SK-N-SH (cell line): ENCODE measurements around the gene DUS3L. TPM values are rescaled to one million over a fixed set of nuclear protein-coding genes. Genes with fewer than 3 reads are reported as not detected.

Source experiments
- CTCF ChIA-PET: fragments of 300-600, 350-600 bp; formaldehyde crosslinking; extraction: SDS; loops from one replicate; lab custom pipeline; 2021; lab: Yijun Ruan, JAX
- POLR2A ChIA-PET: fragments of 350-600 bp; sonication (Branson Sonifier 250); formaldehyde crosslinking; extraction: SDS; loops from one replicate; lab custom pipeline; 2020; ENCODE audit warnings: antibody characterized with exemption, inconsistent platforms; lab: Yijun Ruan, JAX
- DNase-seq: peaks from one replicate; pipeline ENCODE4 v3.0.0; 2012
- H2AFZ ChIP-seq: fragments of 200-600 bp; sonication (generic); 2 replicates; pipeline ENCODE4 v1.8.1; 2016; ENCODE audit warnings: antibody characterized with exemption, mild to moderate bottlenecking, low read depth
- H3F3A ChIP-seq: fragments of 200-600 bp; sonication (generic); replicated peaks from 2 replicates; pipeline ENCODE3; 2016; ENCODE audit warnings: antibody characterized with exemption, mild to moderate bottlenecking; ENCODE audit not compliant: insufficient read depth
- H3K27ac ChIP-seq, 2 experiments: fragments of 200-500 bp in 1 of 2; fragments of 200-600 bp in 1 of 2; sonication (Bioruptor generic) in 1 of 2; sonication (generic), shearing (Covaris generic) in 1 of 2; 2 replicates each; pipeline versions ENCODE4 v1.5.1 to v1.6.1; 2014 to 2016; ENCODE audit warnings: low read depth in 2 of 2, inconsistent platforms in 1 of 2, low read length in 1 of 2, mild to moderate bottlenecking in 1 of 2, mixed read lengths in 1 of 2
- H3K27me3 ChIP-seq: fragments of 200-600 bp; sonication (generic), shearing (Covaris generic); 2 replicates; pipeline ENCODE4 v1.6.1; 2016; ENCODE audit warnings: mixed run types; ENCODE audit not compliant: insufficient read depth
- H3K36me3 ChIP-seq, 2 experiments: fragments of 200-500 bp in 1 of 2; fragments of 200-600 bp in 1 of 2; sonication (Bioruptor generic) in 1 of 2; sonication (generic) in 1 of 2; replicated peaks in 1 of 2; 2 replicates each; pipeline versions ENCODE3 to v1.5.1; 2014 to 2016; ENCODE audit warnings: low read length in 1 of 2, mild to moderate bottlenecking in 1 of 2; ENCODE audit not compliant: insufficient read depth in 2 of 2, control insufficient read depth in 1 of 2
- H3K4me1 ChIP-seq, 2 experiments: fragments of 200-500 bp in 1 of 2; fragments of 200-600 bp in 1 of 2; sonication (Bioruptor generic) in 1 of 2; sonication (generic), shearing (Covaris generic) in 1 of 2; 2 replicates each; pipeline versions ENCODE4 v1.5.1 to v1.6.1; 2014 to 2016; ENCODE audit warnings: low read depth in 1 of 2, low read length in 1 of 2, mixed run types in 1 of 2; ENCODE audit not compliant: insufficient read depth in 2 of 2, control insufficient read depth in 1 of 2
- H3K4me2 ChIP-seq: fragments of 200-600 bp; sonication (generic), shearing (Covaris generic); 2 replicates; pipeline ENCODE4 v1.6.1; 2017; ENCODE audit warnings: mixed run types
- H3K4me3 ChIP-seq, 2 experiments: fragments of 200-500 bp in 1 of 2; fragments of 200-600 bp in 1 of 2; sonication (Bioruptor generic) in 1 of 2; sonication (generic), shearing (Covaris generic) in 1 of 2; 2 replicates each; pipeline versions ENCODE4 v1.5.1 to v1.8.1; 2014 to 2016; ENCODE audit warnings: low read depth in 2 of 2, inconsistent platforms in 1 of 2, low read length in 1 of 2, mild to moderate bottlenecking in 1 of 2, mixed read lengths in 1 of 2, moderate library complexity in 1 of 2
- H3K79me2 ChIP-seq: fragments of 200-600 bp; sonication (generic); 2 replicates; pipeline ENCODE4 v1.8.1; 2017; ENCODE audit warnings: mild to moderate bottlenecking; ENCODE audit not compliant: insufficient read depth
- H3K9ac ChIP-seq: fragments of 200-600 bp; sonication (generic); 2 replicates; pipeline ENCODE4 v1.6.1; 2017; ENCODE audit warnings: mixed run types
- H3K9me2 ChIP-seq: fragments of 200-600 bp; sonication (generic); 2 replicates; pipeline ENCODE4 v1.6.1; 2017; ENCODE audit warnings: mixed run types
- H3K9me3 ChIP-seq: fragments of 200-600 bp; sonication (generic); 2 replicates; pipeline ENCODE4 v1.6.1; 2017; ENCODE audit warnings: mixed run types, mild to moderate bottlenecking, moderate library complexity
- H4K20me1 ChIP-seq: fragments of 200-600 bp; sonication (generic); 2 replicates; pipeline ENCODE4 v1.6.1; 2017; ENCODE audit warnings: mild to moderate bottlenecking, mixed run types; ENCODE audit not compliant: insufficient read depth
- EZH2phosphoT487 ChIP-seq: fragments of 200-600 bp; sonication (generic); IDR thresholded peaks from 2 replicates; pipeline ENCODE4 v1.6.1; 2017; ENCODE audit warnings: low read depth, mixed run types, mild to moderate bottlenecking, antibody characterized with exemption, moderate library complexity, borderline replicate concordance
- GABPA ChIP-seq: IDR thresholded peaks from 2 replicates; pipeline ENCODE4 v1.4.0; 2012; ENCODE audit warnings: low read depth, mild to moderate bottlenecking
- GATA2 ChIP-seq: sonication (generic); formaldehyde crosslinking; IDR thresholded peaks from 2 replicates; pipeline ENCODE4 v1.5.0; 2020; ENCODE audit warnings: mild to moderate bottlenecking, missing genetic modification reagents
- IRF3 ChIP-seq: fragments of 150-350 bp; IDR thresholded peaks from 2 replicates; pipeline ENCODE4 v1.6.1; 2016; ENCODE audit warnings: mild to moderate bottlenecking, low read depth, low read length
- JUND ChIP-seq: IDR thresholded peaks from 2 replicates; pipeline ENCODE4 v1.4.0; 2012
- MEF2A ChIP-seq: IDR thresholded peaks from 2 replicates; pipeline ENCODE4 v1.4.0; 2012; ENCODE audit warnings: low read depth, borderline replicate concordance
- PBX3 ChIP-seq: IDR thresholded peaks from 2 replicates; pipeline ENCODE4; 2012
- POLR2AphosphoS5 ChIP-seq: IDR thresholded peaks from 2 replicates; pipeline ENCODE4 v1.6.1; 2012; ENCODE audit warnings: low read depth, low read length
- RCOR1 ChIP-seq: fragments of 150-350 bp; IDR thresholded peaks from 2 replicates; pipeline ENCODE4 v1.6.1; 2017; ENCODE audit warnings: antibody characterized with exemption, low read length
- REST ChIP-seq: IDR thresholded peaks from 2 replicates; pipeline ENCODE4 v1.6.1; 2012; ENCODE audit warnings: mild to moderate bottlenecking, low read depth, low read length, moderate library complexity
- SIN3A ChIP-seq: IDR thresholded peaks from 2 replicates; pipeline ENCODE4 v1.6.1; 2012; ENCODE audit warnings: low read depth, mild to moderate bottlenecking, low read length, moderate library complexity, borderline replicate concordance
- SMC3 ChIP-seq: IDR thresholded peaks from 2 replicates; pipeline ENCODE4 v1.6.1; 2012; ENCODE audit warnings: low read depth, low read length, improper control_type of control experiment
- TAF1 ChIP-seq: IDR thresholded peaks from 2 replicates; pipeline ENCODE4 v1.6.1; 2012; ENCODE audit warnings: low read depth, mild to moderate bottlenecking, low read length, moderate library complexity, borderline replicate concordance
- USF1 ChIP-seq: IDR thresholded peaks from 2 replicates; pipeline ENCODE4 v1.4.0; 2012; ENCODE audit warnings: low read depth, borderline replicate concordance
- USF2 ChIP-seq: fragments of 150-350 bp; IDR thresholded peaks from 2 replicates; pipeline ENCODE4 v1.6.1; 2017; ENCODE audit warnings: antibody characterized with exemption, low read length, low read depth, borderline replicate concordance
- YY1 ChIP-seq: IDR thresholded peaks from 2 replicates; pipeline ENCODE4 v1.4.0; 2012; ENCODE audit warnings: low read depth, mild to moderate bottlenecking
- ZBTB33 ChIP-seq: IDR thresholded peaks from 2 replicates; pipeline ENCODE4 v1.4.0; 2012; ENCODE audit warnings: low read depth, borderline replicate concordance
- WGBS: methylation state at CpG from one replicate; pipeline ENCODE4 v1.1.6; 2017; ENCODE audit warnings: low lambda C conversion rate; 5-methylcytosine and 5-hydroxymethylcytosine counted together
- polyA plus RNA-seq, 3 experiments: library from polyadenylated mRNA; depleted of rRNA; stranded (reverse); fragments of >200 nt; gene quantifications; 2 replicates each; pipeline ENCODE4 v1.2.3, GENCODE V29; 2012

The DUS3L gene
- polyA plus RNA-seq, 1 of the 3 experiments (the other 2 are of a cell fraction) = 44.0 TPM

- WGBS = 63% methylated on average over 10 of the region's 10 CpGs
- Histone ChIP-seq H3K27ac (no peak overlapping the region), H2AFZ (no peak overlapping the region), H3K9me3 (no peaks in the 10 kb centered on the region), H3K9ac (no peak overlapping the region), H3K79me2 (no peaks in the 10 kb centered on the region), H3K9me2 (no peaks in the 10 kb centered on the region), H4K20me1 (no peaks in the 10 kb centered on the region), H3K36me3 (no peaks in the 10 kb centered on the region), H3K4me1 (peaks cover 0 to 28% of the 10 kb centered on the region in 2 experiments; a peak in 1 of 4 replicates), H3F3A (no peaks in the 10 kb centered on the region), H3K4me2 (no peak overlapping the region), H3K4me3 (no peak overlapping the region), H3K27me3 (no peaks in the 10 kb centered on the region; the same call in 1 of the 2 replicates)
- TF ChIP-seq IRF3 (no peak), GABPA (no peak), RCOR1 (no peak), EZH2phosphoT487 (no peak), USF1 (no peak), PBX3 (no peak), ZBTB33 (no peak), POLR2AphosphoS5 (no peak), JUND (no peak), SIN3A (no peak), GATA2 (CRISPR knock-in tag) (no peak), USF2 (no peak), REST (no peak), YY1 (no peak), MEF2A (no peak), TAF1 (no peak), SMC3 (no peak)
- DNase-seq = no peak
- ChIA-PET POLR2A (no interaction called here), CTCF (interaction anchor here (0.9 to 5.8 kb wide), 5 partner anchors 11 to 143 kb away, joined by 3 to 51 read pairs (median 4); partner anchors contain the start of gene NRTN)
These were observed 33.8 kb upstream of the DUS3L start for GRCh38 chr19:5824751-5825150.
